Stomach (tissue), 9 donors: ENCODE measurements around the gene GPR171. TPM values are rescaled to one million over a fixed set of nuclear protein-coding genes. Genes with fewer than 3 reads are reported as not detected.

ENCODE experiments used
- DNase-seq, 2 donors: peaks; one replicate each; pipeline versions ENCODE4 v3.0.0 to v3.0.0-alpha.2; 2013 to 2019
- H3K27ac ChIP-seq, 5 donors: fragments of 200-600 bp in 4 of 5; sonication (generic) in 4 of 5; one replicate each; pipeline ENCODE4 v1.5.1; 2013 to 2019; ENCODE audit warnings: mild to moderate bottlenecking in 1 of 5, moderate library complexity in 1 of 5
- H3K27me3 ChIP-seq, 3 donors: fragments of 200-600 bp; sonication (generic); one replicate each; pipeline ENCODE4 v1.5.1; 2017 to 2019; ENCODE audit warnings: mixed run types in 1 of 3
- H3K36me3 ChIP-seq, 4 donors: fragments of 200-600 bp; sonication (generic); 1 replicate in 3 of 4; 2 replicates in 1 of 4; pipeline ENCODE4 v1.5.1; 2016 to 2019
- H3K4me1 ChIP-seq, 4 donors: fragments of 200-600 bp; sonication (generic); one replicate each; pipeline ENCODE4 v1.5.1; 2016 to 2019
- H3K4me3 ChIP-seq, 4 donors: fragments of 200-600 bp; sonication (generic) in 3 of 4; one replicate each; pipeline ENCODE4 v1.5.1; 2016 to 2019; ENCODE audit warnings: mild to moderate bottlenecking in 1 of 4
- H3K9me3 ChIP-seq, 4 donors: fragments of 200-600 bp; sonication (generic); one replicate each; pipeline ENCODE4 v1.5.1; 2016 to 2019
- CTCF ChIP-seq, 7 experiments: fragments of 450-650 bp in 4 of 7; fragments of 200-600 bp in 3 of 7; sonication (generic) in 3 of 7; IDR thresholded peaks; one replicate each; pipeline ENCODE4 v1.5.1; 2016 to 2019; ENCODE audit warnings: antibody characterized with exemption in 7 of 7, control low read depth in 2 of 7, mild to moderate bottlenecking in 1 of 7
- EP300 ChIP-seq: sonication (generic); formaldehyde crosslinking; IDR thresholded peaks from one replicate; pipeline ENCODE4 v1.6.1; 2017; ENCODE audit warnings: antibody characterized with exemption
- POLR2A ChIP-seq, 4 donors: fragments of 450-650 bp; IDR thresholded peaks; one replicate each; pipeline ENCODE4 v1.6.1; 2016; ENCODE audit warnings: antibody characterized with exemption in 4 of 4, control low read depth in 2 of 4, mild to moderate bottlenecking in 1 of 4, moderate library complexity in 1 of 4
- POLR2AphosphoS5 ChIP-seq, 3 donors: sonication (generic); formaldehyde crosslinking; IDR thresholded peaks; one replicate each; pipeline ENCODE4 v1.6.1; 2016; ENCODE audit warnings: antibody characterized with exemption in 3 of 3
- WGBS, 5 donors: extraction: QIAGEN DNeasy Blood & Tissue Kit in 3 of 5; methylation state at CpG; one replicate each; pipeline versions ENCODE4 v1.1.5 to v1.1.7; 2013 to 2018; 5-methylcytosine and 5-hydroxymethylcytosine counted together
- intact Hi-C: fragments of 100-400 bp; cut with DNase I; formaldehyde crosslinking; loops from one replicate; pipeline ENCODE4 v1.15.1; 2023; ENCODE audit warnings: low total_unique reads
- polyA plus RNA-seq, 3 donors: library from polyadenylated mRNA; stranded (reverse); fragments of 200-250 nt; gene quantifications; one replicate each; pipeline ENCODE4 v1.2.3, GENCODE V29; 2013
- total RNA-seq, 5 donors: library from RNA; depleted of rRNA; stranded (reverse); fragments of >200 nt; gene quantifications; one replicate each; pipeline versions ENCODE4 v1.1.0 to v1.2.3, GENCODE V29; 2014 to 2016
- donor health status: healthy with polysubstance abuse.
- donor health status: Bipolar disorder and iron deficiency.
- donor health status: healthy.

The GPR171 gene
- total and polyA plus RNA-seq, 8 donors = 0.44 to 37.5 (median 1.4) TPM; not detected in 1

- no peaks in the 10 kb centered on the region for H3K27me3 ChIP-seq
- no peaks in the 10 kb centered on the region for H3K4me1 ChIP-seq
- no peaks in the 10 kb centered on the region for H3K36me3 ChIP-seq
- no peaks in the 10 kb centered on the region for H3K9me3 ChIP-seq
- intact Hi-C loops = no loop called here
- no peak for DNase-seq
- TF ChIP-seq EP300 (no peak), CTCF (IDR thresholded peaks at IDR 0.05) (no peak), POLR2A (IDR thresholded peaks at IDR 0.05) (no peak), POLR2AphosphoS5 (IDR thresholded peaks at IDR 0.05) (no peak)
- no peak overlapping the region for H3K27ac ChIP-seq
- H3K4me3 ChIP-seq = no peak overlapping the region
- 86 to 90% (median 87%) methylated on average over 5 of the region's 5 CpGs for WGBS, 5 donors
Measured at GRCh38 chr3:151198849-151199248, 4.2 kb downstream of the GPR171 start.

- no peaks in the 10 kb centered on the region for H3K4me1 ChIP-seq
- DNase-seq = no peak
- WGBS, 5 donors = 67 to 81% (median 75%) methylated on average over 6 of the region's 6 CpGs
- intact Hi-C loops = no loop called here
- no peaks in the 10 kb centered on the region for H3K36me3 ChIP-seq
- no peaks in the 10 kb centered on the region for H3K27me3 ChIP-seq
- TF ChIP-seq EP300 (no peak), POLR2AphosphoS5 (IDR thresholded peaks at IDR 0.05) (no peak)
- no peak overlapping the region for H3K4me3 ChIP-seq
- H3K9me3 ChIP-seq = no peaks in the 10 kb centered on the region
- no peak overlapping the region for H3K27ac ChIP-seq
Measured at GRCh38 chr3:151197981-151198767, 4.8 kb downstream of the GPR171 start.

- Histone ChIP-seq H3K27me3 (no peaks in the 10 kb centered on the region), H3K36me3 (no peaks in the 10 kb centered on the region), H3K27ac (no peak overlapping the region), H3K4me3 (no peak overlapping the region), H3K9me3 (no peaks in the 10 kb centered on the region), H3K4me1 (no peaks in the 10 kb centered on the region)
- no peak for DNase-seq
- intact Hi-C loops = no loop called here
- no peak for TF ChIP-seq POLR2AphosphoS5 (IDR thresholded peaks at IDR 0.05)
- TF ChIP-seq CTCF (IDR thresholded peaks at IDR 0.05) = no peak
- TF ChIP-seq EP300 = no peak
- 92 to 98% (median 96%) methylated on average over 8 of the region's 8 CpGs for WGBS, 5 donors
Measured at GRCh38 chr3:151197228-151197627, 5.8 kb downstream of the GPR171 start.

GRCh38 chr3:151196434-151196833 is 6.6 kb downstream of the GPR171 start:
- Histone ChIP-seq H3K36me3 (no peaks in the 10 kb centered on the region), H3K4me3 (no peak overlapping the region), H3K9me3 (no peaks in the 10 kb centered on the region), H3K4me1 (no peaks in the 10 kb centered on the region), H3K27ac (no peak overlapping the region), H3K27me3 (no peaks in the 10 kb centered on the region)
- TF ChIP-seq EP300 = no peak
- no peak for TF ChIP-seq CTCF (IDR thresholded peaks at IDR 0.05)
- no peak for TF ChIP-seq POLR2A (IDR thresholded peaks at IDR 0.05)
- no peak for TF ChIP-seq POLR2AphosphoS5 (IDR thresholded peaks at IDR 0.05)
- intact Hi-C loops = no loop called here
- no peak for DNase-seq

GRCh38 chr3:151195826-151196225 is 7.2 kb downstream of the GPR171 start:
- Histone ChIP-seq H3K36me3 (no peaks in the 10 kb centered on the region), H3K27ac (no peak overlapping the region), H3K4me3 (no peak overlapping the region), H3K27me3 (no peaks in the 10 kb centered on the region), H3K4me1 (no peaks in the 10 kb centered on the region), H3K9me3 (no peaks in the 10 kb centered on the region)
- intact Hi-C loops = no loop called here
- no peak for DNase-seq
- TF ChIP-seq POLR2A (IDR thresholded peaks at IDR 0.05) = no peak
- no peak for TF ChIP-seq CTCF (IDR thresholded peaks at IDR 0.05)
- no peak for TF ChIP-seq EP300
- TF ChIP-seq POLR2AphosphoS5 (IDR thresholded peaks at IDR 0.05) = no peak
- 70 to 91% (median 83%) methylated on average over 1 of the region's 1 CpG for WGBS, 5 donors
